Cardiac muscle cell (in vitro differentiated cells and primary cell): Measurements from ENCODE around the gene UBE2Z. TPM values are rescaled to one million over a fixed set of nuclear protein-coding genes. Genes with fewer than 3 reads are reported as not detected.

Source experiments
- DNase-seq, 2 donors: peaks; one replicate each; pipeline versions ENCODE4 v3.0.0 to v3.0.0-alpha.2; 2010 to 2017; ENCODE audit warnings: low read depth in 1 of 2, low spot score in 1 of 2
- H3K27ac ChIP-seq: fragments of 200-600 bp; sonication (generic); 2 replicates; pipeline ENCODE4 v1.5.1; 2016
- H3K27me3 ChIP-seq: fragments of 200-600 bp; sonication (generic); 2 replicates; pipeline ENCODE4 v1.6.0; 2016; ENCODE audit warnings: control low read depth
- H3K36me3 ChIP-seq: fragments of 200-600 bp; sonication (generic); 2 replicates; pipeline ENCODE4 v1.5.1; 2016; ENCODE audit warnings: control low read depth
- H3K4me1 ChIP-seq: fragments of 200-600 bp; sonication (generic); 2 replicates; pipeline ENCODE4 v1.8.1; 2017; ENCODE audit warnings: low read depth, mild to moderate bottlenecking, mixed run types
- H3K4me3 ChIP-seq: fragments of 200-600 bp; sonication (generic); 2 replicates; pipeline ENCODE4 v1.5.1; 2016; ENCODE audit warnings: mild to moderate bottlenecking
- H3K9me3 ChIP-seq: fragments of 200-600 bp; sonication (generic); 2 replicates; pipeline ENCODE4 v1.5.1; 2017; ENCODE audit warnings: low read depth, mild to moderate bottlenecking, control low read depth
- polyA plus RNA-seq: library from polyadenylated mRNA; unstranded; fragments of >200 nt; fragmentation: Nextera tagmentation; extraction: Ambion mirVana; gene quantifications from 2 replicates; pipeline ENCODE4 v1.2.1, GENCODE V29; 2016
- total RNA-seq: library from RNA; depleted of rRNA; stranded (reverse); fragments of >200 nt; gene quantifications from 2 replicates; pipeline ENCODE4 v1.2.3, GENCODE V29; 2016
- TF ChIP-seq, protein P1 (sequence below): IDR thresholded peaks from 2 replicates; pipeline ENCODE4 v1.5.1; 2012; ENCODE audit warnings: low read depth, mild to moderate bottlenecking, low read length

UBE2Z gene
- total RNA-seq (52.7 and 54.1 TPM in 2 replicates), polyA plus RNA-seq (61.7 and 64.2 TPM in 2 replicates)

DNA sequence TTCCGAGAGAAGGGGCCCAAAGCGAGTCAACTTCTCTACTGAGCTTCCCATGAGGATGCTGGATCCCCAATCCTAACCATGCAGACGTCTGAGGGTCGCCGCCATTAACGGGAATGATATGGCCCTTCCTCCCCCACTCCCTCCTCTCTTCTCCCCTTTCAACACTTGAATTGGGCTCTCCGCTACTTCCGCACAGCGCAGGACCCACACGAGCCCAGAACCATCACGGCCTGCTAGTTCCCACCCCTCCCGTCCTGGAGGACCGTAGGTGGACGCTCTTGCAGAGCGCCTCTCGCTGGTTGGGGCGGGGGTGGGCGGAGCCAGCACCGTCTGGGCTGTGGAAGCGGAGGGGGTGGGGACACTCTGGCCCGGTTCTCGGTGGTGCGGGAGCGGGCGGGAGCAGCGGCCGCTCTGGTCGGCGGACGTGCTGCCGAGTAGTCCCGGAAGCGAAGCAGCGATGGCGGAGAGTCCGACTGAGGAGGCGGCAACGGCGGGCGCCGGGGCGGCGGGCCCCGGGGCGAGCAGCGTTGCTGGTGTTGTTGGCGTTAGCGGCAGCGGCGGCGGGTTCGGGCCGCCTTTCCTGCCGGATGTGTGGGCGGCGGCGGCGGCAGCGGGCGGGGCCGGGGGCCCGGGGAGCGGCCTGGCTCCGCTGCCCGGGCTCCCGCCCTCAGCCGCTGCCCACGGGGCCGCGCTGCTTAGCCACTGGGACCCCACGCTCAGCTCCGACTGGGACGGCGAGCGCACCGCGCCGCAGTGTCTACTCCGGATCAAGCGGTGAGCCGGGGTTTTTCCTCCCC, at the start of gene UBE2Z:
UBE2Z (plus strand) TSS at position 361 of the 797 bp plus-strand sequence; CDS start at position 458, 97 bp downstream.
- Histone ChIP-seq H3K27me3 (no peaks in the 10 kb centered on the region), H3K36me3 (peaks cover 5% of the 10 kb centered on the region), H3K4me1 (peaks cover 14% of the 10 kb centered on the region), H3K9me3 (no peaks in the 10 kb centered on the region), H3K27ac (peak within 1 kb of the TSS; percentile 95), H3K4me3 (peak within 1 kb of the TSS; percentile 98)
- TF ChIP-seq, protein P1, sequence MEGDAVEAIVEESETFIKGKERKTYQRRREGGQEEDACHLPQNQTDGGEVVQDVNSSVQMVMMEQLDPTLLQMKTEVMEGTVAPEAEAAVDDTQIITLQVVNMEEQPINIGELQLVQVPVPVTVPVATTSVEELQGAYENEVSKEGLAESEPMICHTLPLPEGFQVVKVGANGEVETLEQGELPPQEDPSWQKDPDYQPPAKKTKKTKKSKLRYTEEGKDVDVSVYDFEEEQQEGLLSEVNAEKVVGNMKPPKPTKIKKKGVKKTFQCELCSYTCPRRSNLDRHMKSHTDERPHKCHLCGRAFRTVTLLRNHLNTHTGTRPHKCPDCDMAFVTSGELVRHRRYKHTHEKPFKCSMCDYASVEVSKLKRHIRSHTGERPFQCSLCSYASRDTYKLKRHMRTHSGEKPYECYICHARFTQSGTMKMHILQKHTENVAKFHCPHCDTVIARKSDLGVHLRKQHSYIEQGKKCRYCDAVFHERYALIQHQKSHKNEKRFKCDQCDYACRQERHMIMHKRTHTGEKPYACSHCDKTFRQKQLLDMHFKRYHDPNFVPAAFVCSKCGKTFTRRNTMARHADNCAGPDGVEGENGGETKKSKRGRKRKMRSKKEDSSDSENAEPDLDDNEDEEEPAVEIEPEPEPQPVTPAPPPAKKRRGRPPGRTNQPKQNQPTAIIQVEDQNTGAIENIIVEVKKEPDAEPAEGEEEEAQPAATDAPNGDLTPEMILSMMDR = peak; percentile 6
- peak; percentile 94 to 98 for DNase-seq

DNA sequence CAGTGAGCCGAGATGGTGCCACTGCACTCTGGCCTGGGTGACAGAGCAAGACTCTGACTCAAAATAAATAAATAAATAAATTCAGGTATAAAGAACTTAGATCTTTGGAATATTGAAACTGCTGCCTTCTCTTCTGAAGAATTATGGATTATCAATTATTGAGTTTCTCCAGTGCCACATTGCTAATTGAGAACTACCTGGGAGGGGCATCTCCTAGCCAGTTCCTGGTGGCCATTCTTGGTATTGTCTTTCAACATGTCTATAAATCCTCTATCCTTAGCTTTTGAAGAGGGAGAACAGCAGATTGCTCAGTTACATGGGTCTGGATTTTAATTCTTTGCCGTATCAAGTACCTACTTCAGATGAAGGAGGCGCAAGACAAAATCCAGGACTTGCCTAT, 48.2 kb upstream of the UBE2Z start:
- Histone ChIP-seq H3K4me1 (no peaks in the 10 kb centered on the region), H3K9me3 (no peaks in the 10 kb centered on the region), H3K27me3 (no peaks in the 10 kb centered on the region), H3K36me3 (peaks cover 10% of the 10 kb centered on the region), H3K4me3 (no peak overlapping the region), H3K27ac (no peak overlapping the region)
- DNase-seq = no peak
- TF ChIP-seq, protein P1 = no peak

DNA sequence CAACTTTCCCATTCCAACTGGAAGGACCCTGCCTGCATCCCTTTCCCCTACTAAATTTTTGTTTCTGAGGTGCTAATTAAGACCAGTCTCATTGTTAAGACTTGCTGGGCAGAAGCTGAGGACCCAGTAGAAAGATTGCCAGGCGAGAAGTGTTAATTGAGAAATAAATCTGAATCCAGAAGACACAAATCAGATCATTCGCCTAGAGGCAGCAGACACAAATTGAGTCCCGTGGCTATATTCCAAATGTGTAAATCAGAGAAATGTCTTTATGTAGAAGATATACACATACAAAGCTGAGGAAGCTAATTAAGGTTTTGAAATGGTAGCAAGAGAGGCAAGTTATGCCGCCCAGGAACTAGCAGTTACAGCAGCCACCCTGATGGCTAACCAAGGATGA, 47.8 kb upstream of the UBE2Z start:
- TF ChIP-seq, protein P1 = no peak
- no peak for DNase-seq
- Histone ChIP-seq H3K4me3 (no peak overlapping the region), H3K9me3 (no peaks in the 10 kb centered on the region), H3K27ac (no peak overlapping the region), H3K27me3 (no peaks in the 10 kb centered on the region), H3K36me3 (peaks cover 10% of the 10 kb centered on the region), H3K4me1 (no peaks in the 10 kb centered on the region)

DNA sequence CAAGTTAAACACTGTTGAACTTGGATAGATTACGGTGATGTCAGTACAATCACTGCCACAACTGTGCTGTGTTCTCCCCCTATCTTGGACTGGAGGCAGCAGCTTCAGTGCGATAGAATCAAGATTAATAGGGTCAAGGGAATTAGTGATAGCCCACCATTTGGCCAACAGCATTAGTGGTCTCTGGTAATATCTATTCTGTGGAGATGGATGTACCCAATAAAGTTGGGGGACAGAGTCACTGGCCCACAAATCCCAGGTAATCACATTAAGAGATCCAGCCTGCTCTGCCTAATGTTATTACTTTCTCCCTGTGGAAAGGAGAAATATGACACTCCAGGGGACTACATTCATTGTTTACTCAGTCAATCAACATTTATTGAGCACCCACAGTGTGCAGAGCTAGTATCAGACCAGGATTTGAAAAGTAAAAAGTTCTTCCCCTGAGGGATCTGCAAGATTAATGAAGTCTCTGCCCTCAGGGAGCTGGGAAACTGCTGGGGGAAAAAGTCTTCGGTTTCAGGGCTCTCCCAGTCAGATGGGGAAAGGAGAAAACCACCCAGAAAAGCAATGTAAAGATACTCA, 39.2 kb upstream of the UBE2Z start:
- H3K27me3 ChIP-seq = no peaks in the 10 kb centered on the region
- no peak for DNase-seq
- H3K4me1 ChIP-seq = no peaks in the 10 kb centered on the region
- no peaks in the 10 kb centered on the region for H3K36me3 ChIP-seq
- H3K4me3 ChIP-seq = no peak overlapping the region
- TF ChIP-seq, protein P1 = no peak
- no peak overlapping the region for H3K27ac ChIP-seq
- H3K9me3 ChIP-seq = no peaks in the 10 kb centered on the region

DNA sequence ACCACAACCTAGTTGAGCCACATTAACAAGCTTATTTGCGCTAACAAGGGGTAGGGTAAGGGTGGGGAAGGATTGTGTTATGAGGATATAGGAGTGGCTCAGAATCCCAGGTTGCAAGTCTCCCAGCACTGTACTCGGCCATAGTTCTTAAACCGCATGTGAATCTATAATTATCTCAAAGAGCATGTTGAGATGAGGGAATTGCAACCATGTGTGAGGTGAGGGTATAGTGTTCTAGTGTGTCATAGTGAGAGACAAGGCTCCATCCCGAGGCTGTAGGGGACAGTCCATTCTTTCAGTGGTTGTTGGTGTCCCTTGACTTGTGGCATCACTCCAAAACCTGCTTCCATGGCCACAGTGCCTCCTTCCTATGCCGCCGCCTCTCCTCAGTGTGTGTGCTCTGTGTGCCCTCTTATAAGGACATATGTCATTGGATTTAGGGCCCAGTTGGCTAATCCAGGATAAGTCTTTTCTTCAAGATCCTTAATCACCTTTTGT, 38.3 kb upstream of the UBE2Z start:
- TF ChIP-seq, protein P1 = no peak
- Histone ChIP-seq H3K4me1 (no peaks in the 10 kb centered on the region), H3K27ac (no peak overlapping the region), H3K36me3 (no peaks in the 10 kb centered on the region), H3K27me3 (no peaks in the 10 kb centered on the region), H3K9me3 (no peaks in the 10 kb centered on the region), H3K4me3 (no peak overlapping the region)
- no peak for DNase-seq
